ENCODE results near the gene TUBD1.
"Not testable (repeated sequence)": the region's sequence is repeated elsewhere in the genome, so short reads cannot be mapped to it uniquely, and the experiment has no call there.

TUBD1 gene

DNA sequence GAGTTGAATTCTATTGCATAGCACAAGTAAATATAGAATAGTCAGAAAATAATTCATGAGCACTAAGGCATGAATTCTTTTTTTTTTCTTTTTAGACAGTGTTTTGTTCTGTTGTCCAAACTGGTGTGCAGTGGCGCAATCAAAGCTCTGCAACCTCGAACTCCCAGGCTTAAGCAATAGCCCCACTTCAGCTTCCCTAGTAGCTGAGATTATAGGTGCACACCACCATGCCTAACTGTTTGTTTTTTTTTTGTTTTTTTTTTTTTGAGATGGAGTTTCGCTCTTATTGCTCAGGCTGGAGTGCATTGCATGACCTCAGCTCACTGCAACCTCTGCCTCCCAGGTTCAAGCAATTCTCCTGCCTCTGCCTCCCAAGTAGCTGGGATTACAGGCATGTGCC, 16.6 kb downstream of the TUBD1 start:
- DNase-seq (ENCODE audit: low read depth in 2 of 2) = no peak

DNA sequence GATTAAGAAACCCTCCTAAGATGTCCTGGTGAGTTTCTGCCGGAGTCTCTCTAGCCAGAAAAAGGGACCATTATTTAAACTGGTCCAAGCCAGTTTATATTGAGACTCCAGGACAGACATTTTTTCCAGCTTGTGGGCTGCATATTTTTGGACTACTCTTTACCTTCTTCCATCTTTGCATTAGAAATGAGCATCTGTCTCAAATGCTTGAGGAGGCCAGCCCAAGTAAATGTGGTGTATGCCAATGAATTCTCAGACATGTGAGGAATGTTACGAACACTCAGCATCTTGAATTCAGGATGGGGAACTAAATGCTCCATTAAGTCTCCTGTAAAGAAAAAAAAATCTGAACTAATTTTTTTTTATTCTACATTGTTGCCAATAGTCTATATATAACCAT, 18.4 kb downstream of the TUBD1 start:
- DNase-seq (ENCODE audit: low read depth in 2 of 2) = no peak

DNA sequence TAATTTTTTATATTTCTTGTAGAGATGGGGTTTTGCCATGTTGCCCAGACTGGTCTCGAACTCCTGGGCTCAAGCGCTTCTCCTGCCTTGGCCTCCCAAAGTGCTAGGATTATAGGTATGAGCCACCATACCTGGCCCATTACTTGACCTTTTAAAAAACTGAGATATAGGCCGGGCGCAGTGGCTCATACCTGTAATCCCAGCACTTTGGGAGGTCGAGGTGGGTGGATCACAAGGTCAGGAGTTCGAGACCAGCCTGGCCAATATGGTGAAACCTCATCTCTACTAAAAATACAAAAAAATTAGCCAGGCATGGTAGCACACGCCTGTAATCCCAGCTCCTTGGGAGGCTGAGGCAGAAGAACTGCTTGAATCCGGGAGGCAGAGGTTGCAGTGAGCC, 19.3 kb downstream of the TUBD1 start:
- DNase-seq (ENCODE audit: low read depth in 2 of 2) = not testable (repeated sequence)

DNA sequence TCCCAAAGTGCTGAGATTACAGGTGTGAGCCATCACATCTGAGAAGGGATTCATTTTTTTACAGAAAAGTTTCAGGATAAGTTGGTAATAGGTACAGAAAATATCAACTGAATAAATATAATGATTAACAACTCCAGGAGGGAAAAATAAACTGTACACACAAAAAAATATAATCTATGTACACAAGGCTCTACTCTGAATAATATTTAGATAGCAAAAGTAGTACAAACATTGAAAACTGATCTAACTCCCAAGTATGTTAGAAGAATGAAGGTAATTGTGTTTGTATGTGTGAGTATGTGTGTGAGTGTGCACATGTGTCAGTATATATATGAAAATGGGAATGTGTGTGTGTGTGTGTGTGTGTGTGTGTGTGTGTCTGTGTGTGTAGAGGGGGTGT, 20.4 kb downstream of the TUBD1 start:
- no peak for DNase-seq (ENCODE audit: low read depth in 2 of 2)

DNA sequence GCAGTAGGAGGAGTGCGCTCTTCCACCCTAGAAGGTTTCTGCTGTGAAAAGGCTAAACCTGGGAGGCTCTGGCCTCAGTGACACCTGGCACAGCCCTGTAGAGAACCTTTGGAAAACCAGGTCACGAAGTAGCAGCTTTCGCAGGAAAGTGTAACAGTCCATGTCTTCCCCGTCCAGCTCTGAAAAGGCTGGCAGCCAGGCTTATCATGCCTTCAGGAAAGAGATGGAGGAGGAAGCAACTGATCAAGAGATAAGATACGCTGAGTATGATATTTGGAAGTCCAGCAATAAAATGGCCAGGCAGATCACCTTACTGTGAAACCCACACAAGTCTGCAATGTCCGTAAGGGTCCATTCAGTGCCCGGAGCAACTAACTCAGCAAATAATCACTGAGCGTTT, 22.3 kb downstream of the TUBD1 start:
- no peak for DNase-seq (ENCODE audit: low read depth in 2 of 2)

DNA sequence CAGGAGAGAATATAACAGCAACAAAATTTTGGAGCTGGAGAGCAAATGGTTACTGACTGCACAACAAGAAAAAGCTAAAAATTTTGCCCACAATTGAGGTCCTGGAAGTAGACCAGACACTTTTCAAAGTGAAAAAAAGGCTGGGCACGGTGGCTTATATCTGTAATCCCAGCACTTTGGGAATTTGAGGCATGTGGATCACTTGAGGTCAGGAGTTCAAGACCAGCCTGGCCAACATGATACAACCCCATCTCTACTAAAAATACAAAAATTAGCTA, 22.9 kb downstream of the TUBD1 start:
- DNase-seq (ENCODE audit: low read depth in 2 of 2) = no peak

DNA sequence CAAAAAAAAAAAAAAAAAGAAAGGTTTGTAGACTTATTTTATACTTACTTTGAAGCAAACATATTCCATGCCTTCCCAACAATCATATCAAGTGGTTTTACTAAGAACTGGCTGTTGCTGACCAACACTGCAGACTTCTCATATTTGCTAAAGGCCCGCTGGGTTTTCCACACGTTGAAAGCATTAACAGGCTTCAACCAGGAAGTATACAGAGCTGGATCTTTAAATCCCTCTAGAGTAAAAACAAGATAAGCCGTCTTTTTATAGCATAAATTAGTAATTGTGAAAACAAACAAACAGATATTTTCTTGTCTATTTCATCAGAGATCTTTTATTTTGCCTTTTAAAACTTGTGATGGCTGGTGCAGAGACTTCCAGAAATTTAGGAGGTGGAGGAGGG, 29.1 kb downstream of the TUBD1 start:
- DNase-seq (ENCODE audit: low read depth in 2 of 2) = no peak

DNA sequence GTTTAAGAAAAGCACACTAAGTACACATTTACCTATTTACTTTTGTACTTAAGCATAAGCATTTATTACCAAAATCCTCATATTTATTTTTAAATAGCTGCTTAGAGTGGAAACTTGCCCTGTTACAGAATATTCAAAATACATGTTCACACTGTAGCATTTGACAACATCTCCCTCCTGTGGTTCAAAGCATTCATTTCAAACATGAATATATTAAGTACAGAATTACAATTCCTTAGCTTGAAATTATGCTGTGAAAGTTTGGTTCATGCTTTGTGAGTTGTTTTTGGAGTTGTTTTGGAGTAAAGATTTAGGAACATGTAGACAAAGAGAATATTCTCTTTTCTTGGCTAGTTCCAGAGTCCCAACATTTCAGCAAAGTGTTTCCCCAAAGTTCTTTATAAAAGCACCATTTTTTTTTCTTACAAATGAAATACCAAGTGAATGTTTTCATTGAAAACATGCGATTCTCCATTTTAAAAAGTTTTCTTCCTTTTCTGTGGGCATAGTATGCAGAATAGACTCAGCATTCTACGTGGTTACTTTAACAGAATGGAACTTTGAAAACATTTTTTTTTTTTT, 33.2 kb downstream of the TUBD1 start:
- no peak for DNase-seq (ENCODE audit: low read depth in 2 of 2)

DNA sequence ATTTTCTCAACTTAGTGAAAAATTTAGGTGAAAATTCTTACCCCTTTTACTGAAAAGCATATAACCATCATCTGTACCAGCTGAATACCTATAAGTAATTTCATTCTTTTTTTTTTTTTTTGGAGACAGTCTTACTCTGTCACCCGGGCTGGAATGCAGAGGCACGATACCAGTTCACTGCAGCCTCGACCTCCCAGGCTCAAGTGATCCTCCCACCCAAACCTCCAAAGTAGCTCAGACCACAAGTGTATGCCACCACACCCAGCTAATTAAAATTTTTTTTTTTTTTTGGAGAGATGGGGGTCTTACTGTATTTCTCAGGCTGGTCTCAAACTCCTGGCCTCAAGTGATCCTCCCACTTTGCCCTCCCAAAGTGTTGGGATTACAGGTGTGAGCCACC, 33.8 kb downstream of the TUBD1 start:
- no peak for DNase-seq (ENCODE audit: low read depth in 2 of 2)

DNA sequence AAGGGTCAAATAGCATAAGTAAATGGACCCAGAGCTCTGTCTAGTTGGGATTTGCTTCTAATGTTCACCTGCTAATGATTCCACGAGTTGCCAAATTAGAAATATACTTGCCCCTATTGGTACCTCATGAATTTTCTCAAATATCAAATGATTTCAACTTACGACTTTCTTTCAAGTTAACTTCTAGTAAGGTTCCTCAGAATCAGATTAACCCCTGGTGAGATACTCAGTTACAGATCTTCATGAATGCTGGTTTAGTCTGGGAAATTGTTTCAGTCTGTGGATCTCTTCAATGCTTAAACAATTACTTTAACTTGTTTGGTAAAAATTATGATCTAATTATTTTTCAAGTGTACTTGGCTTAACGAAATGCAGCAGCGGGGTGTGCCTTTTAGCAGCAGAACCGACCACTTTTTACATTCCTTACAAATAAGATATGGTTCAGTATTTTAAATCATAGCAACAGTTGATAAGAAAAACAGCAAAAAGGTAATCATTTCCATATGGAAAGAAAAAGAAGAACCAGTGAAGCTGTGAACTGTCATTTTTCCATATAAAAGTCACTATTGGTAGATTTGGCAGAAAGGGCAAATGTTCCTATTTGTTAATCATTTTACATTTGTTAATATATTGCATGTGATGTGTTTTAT, 34.5 kb downstream of the TUBD1 start:
- DNase-seq (ENCODE audit: low read depth in 2 of 2) = no peak

DNA sequence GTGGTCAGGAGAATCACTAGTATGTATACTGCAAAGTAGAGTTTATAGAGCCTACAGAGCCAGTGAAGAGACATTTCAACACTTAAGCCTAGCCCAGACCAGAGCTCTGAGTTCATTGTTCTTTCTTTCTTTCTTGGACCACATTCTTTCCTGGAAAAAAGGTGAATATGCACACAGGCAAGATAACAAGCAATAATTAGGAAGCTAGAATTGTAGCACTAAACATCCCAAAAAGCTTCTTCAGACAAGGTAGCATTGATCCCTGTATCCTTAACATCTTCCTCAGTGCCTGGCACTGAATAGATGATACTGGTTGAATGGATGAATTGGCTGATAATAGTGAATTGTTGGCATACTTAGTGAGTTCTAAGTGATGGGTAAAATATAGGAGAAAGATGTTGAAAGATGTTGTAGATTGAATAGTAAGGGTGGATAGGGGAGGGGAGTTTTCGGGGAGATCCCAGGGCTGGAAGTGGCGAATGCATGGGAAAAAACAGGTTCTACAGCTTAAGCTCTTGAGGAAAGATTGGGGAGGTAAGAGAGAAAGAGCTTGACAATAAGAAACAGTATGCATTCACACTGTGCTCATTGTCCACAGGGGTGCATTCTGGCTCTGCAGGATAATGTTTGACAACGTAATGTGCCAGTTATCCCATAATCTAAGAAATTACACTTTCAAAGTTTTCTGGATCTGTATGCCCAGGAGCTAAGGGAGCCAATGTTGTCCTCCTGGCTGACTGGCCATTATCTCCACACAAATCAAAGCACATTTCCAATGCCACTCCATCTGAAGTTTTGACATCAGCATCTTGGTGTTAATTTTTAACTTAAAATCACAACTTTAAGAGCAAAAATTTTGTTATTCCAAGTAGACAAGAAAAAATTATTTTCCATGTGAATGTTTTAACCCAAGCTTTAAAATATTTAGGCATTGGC, 35.6 kb downstream of the TUBD1 start:
- DNase-seq (ENCODE audit: low read depth in 2 of 2) = no peak

DNA sequence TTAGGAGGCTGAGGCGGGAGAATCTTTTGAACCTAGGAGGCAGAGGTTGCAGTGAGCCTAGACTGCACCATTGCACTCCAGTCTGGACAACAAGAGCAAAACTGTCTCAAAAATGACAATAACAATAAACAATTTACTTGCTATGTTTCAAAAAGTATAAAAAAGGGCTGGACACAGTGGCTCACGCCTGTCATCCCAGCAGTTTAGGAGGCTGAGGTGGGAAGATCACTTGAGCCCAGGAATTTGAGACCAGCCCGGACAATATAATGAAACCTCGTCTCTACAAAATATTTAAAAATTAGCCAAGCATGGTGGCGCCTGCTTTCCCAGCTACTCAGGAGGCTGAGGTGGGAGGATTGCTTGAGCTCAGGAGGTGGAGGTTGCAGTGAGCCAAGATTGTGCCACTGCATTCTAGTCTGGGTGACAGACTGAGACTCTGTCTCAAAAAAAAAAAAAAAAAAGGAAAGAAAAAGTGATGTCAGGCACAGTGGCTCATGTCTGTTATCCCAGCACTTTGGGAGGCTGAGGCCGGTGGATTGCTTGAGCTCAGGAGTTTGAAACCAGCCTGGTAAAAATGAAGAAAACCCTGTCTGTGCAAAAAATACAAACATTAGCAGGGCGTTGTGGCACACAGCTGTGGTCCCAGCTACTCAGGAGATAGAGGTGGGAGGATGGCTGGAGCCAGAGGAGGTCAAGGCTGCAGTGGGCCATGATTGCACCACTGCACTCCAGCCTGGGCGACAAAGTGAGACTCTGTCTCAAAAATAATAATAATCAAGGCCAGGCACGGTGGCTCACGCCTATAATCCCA, 38.6 kb downstream of the TUBD1 start:
- DNase-seq (ENCODE audit: low read depth in 2 of 2) = not testable (repeated sequence)

DNA sequence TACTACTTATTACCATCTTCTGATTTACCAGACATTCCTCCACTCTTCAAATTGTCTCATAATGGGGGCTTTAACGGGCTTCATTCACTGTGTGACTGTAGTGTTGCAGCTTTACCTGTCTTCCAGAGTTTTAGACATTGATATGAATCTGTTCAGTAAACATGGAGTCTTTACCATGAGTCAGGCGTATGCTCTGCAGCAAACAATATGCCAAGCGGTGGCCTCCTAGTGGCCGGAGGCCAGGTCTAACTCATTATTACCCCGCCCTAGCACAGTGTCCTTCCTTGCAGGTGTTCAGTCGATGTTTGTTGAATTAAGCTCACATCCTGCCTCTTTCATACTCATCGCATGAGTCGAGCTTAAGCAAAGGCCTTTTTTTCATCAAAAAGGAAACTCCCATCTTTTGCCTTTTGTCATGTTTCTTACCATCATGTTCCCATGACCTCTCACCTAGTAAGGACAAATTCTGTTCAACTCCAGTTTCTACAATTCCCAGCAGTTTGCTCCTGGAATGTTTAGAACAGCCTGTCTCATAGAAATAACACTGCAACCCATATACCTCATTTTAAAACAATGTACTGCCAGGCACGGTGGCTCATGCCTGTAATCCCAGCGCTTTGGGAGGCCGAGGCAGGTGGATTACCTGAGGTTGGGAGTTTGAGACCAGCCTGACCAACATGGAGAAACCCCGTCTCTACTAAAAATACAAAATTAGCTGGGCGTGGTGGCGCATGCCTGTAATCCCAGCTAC, 39.4 kb downstream of the TUBD1 start:
- no peak for DNase-seq (ENCODE audit: low read depth in 2 of 2)

DNA sequence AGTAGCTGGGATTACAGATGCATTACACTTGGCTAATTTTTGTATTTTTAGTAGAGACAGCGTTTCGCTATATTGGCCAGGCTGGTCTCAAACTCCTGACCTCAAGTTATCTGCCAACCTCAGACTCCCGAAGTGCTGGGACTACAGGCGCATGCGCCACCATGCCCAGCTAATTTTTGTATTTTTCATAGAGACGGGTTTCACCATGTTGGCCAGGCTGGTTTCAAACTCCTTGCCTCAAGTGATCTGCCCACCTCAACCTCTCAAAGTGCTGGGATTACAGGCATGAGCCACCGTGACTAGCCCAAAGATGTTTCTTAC, 39.9 kb downstream of the TUBD1 start:
- DNase-seq (ENCODE audit: low read depth in 2 of 2) = not testable (repeated sequence)

DNA sequence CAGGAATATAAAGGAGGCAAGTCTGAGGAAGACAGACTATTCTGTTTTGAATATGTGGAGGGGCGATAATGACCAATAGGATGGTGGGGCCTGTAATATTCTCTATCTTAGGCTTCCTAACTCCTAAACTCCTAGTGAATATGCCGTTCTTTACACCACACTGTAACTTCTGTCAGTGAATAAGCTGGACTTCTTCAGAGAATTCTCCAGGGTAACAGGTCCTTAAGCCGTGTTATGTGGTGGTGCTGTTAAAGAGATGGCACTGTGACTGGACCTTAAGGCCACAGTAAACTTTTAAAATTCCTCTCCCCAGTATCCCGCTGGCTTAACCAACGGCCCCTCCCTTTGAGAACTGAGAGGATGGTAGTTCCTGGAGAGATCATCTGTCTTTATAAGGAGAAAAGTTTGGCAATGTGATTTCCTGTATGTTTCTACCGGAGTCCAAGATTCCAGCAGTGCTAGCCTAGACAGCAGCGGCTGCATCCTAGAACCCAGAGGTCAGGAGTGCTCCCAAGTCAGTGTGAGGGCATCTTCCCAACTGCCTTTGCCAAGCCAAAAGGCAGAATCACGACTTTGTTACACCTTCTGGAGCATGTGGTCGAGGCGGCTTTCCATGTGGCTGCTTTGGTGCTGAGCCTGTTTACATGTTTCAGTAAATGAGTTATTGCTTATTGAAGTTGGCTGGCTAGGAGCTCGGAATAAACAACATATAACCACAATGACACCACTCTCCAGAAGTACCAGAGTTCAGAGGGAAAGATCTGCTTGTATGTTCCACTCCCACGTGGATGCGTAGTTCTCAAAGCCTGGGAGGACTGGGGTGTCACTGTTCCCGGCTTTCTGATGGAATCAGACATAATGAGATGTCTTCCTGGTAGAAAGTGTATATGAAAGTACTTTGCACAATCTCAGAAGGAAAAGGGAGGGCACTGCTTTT, 41.0 kb downstream of the TUBD1 start:
- no peak for DNase-seq (ENCODE audit: low read depth in 2 of 2)

DNA sequence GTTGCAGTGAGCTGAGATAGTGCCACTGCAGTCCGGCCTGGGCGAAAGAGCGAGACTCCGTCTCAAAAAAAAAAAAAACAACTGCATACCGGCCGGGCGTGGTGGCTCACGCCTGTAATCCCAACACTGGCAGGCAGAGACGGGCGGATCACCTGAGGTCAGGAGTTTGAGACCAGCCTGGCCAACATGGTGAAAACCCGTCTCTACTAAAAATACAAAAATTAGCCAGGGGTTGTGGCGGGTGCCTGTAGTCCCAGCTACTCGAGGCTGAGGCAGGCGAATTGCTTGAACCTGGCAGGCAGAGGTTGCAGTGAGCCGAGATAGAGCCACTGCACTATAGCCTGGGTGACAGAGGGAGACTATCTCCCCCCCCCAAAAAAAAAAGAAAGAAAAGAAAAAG, 42.4 kb downstream of the TUBD1 start:
- not testable (repeated sequence) for DNase-seq (ENCODE audit: low read depth in 2 of 2)

DNA sequence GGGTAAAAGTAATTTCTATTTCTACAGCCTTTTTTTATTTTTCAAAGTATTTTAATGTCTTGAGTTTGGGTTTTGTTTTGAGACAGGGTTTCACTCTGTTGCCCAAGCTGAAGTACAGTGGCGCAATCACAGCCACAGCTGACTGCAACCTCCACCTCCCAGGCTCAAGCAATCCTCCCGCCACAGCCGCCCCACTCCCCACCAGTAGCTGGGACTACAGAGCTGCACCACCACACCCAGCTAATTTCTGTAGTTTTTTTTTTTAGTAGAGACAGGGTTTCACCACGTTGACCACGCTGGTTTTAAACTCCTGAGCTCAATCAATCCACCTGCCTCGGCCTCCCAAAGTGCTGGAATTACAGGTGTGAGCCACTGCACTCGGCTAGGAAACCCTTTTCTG, 44.0 kb downstream of the TUBD1 start:
- no peak for DNase-seq (ENCODE audit: low read depth in 2 of 2)

DNA sequence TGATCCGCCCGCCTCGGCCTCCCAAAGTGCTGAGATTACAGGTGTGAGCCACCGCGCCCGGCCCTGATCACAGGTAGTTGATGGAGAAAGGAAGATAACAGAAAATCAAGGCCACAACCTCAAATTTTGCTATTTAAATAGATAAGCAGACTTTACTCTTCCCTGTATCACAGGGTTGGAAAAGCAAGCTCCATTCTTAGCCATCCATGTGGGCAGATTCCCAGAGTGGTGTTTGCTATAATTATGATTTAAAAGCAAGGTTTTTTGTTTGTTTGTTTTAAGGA, 44.4 kb downstream of the TUBD1 start:
- no peak for DNase-seq (ENCODE audit: low read depth in 2 of 2)

DNA sequence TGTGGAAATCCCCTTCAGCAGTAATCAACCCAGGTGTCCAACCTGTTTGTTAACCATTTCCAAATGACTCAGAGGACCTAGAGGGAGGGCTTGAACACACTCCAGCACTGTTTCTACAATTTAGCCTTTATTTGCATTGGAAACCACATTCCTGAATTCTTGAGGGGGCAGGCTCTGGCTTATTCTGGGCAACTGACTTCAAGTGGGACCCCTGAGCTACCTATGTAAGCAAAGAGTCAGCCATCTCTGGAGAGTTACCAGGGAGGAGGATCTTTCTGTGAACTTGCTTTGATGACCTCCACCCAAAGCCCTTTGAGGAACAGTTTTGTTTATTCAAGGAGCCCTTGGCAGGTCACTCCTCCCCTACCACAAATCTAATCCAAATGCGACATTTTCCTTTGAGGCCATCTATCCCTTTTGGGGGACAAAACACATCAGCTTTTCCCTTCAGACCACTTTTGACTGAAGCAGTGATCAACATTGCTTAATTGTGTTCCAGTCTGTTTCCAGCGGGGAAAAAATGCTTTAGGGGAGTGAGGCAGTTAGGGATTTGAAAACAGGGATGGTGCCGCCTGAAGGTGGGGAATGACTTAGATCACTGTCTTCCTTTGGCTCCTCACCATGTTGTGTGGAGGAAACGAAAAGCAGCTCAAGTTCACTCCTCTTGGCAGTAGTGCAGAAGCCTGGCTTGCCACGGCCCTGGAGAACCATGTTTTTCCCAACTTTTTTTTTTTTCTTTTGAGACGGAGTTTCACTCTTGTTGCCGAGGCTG, 46.2 kb downstream of the TUBD1 start:
- no peak for DNase-seq (ENCODE audit: low read depth in 2 of 2)

Measured in stimulated activated CD4-positive, alpha-beta T cell treated with anti-CD3 and anti-CD28 coated beads, Interleukin-4, amount 100 ng/mL, for 48 hours (primary cell).